Measurements from ENCODE around the gene FBXL16.

The FBXL16 gene

DNA sequence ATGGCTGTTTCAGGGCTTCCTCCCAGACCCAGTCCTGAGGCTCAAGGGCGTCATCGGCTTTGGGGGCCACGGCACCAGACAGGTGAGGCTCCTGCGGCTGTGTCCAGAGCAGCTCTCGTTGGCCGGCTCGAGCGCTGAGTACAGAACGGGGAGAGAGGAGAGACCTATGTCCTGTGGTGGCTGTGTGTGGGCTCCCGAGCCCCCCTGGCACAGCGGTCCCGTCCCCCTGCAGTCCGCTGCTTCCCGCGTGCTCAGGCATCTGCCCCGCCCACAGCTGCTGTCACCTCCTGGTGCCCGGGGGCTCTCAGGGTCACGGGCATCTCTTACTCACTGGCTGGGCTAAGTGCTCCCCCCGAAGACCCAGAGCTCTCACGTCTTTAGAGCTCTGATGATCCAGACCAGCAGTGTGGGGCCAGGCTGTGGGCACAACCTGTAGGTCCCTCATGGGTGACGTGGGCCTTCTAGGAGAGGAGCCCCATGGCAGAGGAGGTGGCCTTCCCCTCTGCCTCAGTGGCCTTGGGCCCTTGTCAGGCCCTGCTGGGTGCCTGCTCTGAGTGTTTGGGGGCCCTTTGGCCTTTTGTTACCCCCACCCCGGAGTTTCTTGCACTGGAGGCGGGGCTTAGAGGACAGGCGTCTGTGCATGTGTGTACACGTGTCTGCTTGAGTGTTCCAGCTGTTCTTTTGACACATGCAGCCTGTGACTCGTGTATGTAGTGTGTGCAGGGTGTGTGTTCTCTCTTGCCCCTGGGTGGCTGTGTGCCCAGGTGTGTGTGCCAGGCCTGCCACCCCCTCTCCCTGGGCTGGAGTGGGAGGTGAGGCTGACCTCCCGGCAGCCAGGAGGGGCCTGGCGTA lies 52.9 kb downstream of the FBXL16 start:
- TF ChIP-seq YY1 (IDR thresholded peaks at IDR 0.05; ENCODE audit: low read depth), result no peak
- no peak for TF ChIP-seq FOXM1 (IDR thresholded peaks at IDR 0.05; ENCODE audit: borderline replicate concordance, low read depth)
- TF ChIP-seq NFIC (IDR thresholded peaks at IDR 0.05), result no peak
- TF ChIP-seq EGR1 (IDR thresholded peaks at IDR 0.05), result no peak
- no peak for TF ChIP-seq ZBTB7A (IDR thresholded peaks at IDR 0.05; ENCODE audit: low read depth)
- no peak for TF ChIP-seq TCF12 (IDR thresholded peaks at IDR 0.05; ENCODE audit: low read depth)
- TF ChIP-seq, protein P1, sequence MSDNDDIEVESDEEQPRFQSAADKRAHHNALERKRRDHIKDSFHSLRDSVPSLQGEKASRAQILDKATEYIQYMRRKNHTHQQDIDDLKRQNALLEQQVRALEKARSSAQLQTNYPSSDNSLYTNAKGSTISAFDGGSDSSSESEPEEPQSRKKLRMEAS (IDR thresholded peaks at IDR 0.05), result no peak
- TF ChIP-seq, protein P2, sequence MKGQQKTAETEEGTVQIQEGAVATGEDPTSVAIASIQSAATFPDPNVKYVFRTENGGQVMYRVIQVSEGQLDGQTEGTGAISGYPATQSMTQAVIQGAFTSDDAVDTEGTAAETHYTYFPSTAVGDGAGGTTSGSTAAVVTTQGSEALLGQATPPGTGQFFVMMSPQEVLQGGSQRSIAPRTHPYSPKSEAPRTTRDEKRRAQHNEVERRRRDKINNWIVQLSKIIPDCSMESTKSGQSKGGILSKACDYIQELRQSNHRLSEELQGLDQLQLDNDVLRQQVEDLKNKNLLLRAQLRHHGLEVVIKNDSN (IDR thresholded peaks at IDR 0.05), result no peak

DNA sequence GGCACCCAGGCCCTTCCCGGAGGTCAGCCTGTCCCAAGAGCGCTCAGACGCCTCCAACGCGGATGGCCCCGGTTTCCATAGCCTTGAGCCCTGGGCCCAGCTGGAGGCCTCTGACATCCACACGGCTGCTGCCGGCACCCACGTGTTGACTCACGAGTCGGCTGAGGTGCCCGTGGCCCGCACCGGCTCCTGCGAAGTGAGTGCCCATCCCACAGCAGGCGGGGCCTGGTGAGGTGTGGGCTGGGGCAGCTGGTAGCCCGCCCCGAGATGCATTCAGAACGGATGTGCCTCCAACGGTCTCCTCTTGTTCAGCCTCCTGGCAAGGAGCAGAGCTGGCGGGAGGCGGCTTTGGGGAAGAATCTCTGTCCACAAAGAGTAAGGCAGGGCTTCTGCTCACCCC lies 53.8 kb downstream of the FBXL16 start:
- TF ChIP-seq ZBTB7A (IDR thresholded peaks at IDR 0.05; ENCODE audit: low read depth) (no peak), NFIC (IDR thresholded peaks at IDR 0.05) (no peak), YY1 (IDR thresholded peaks at IDR 0.05; ENCODE audit: low read depth) (no peak)
- TF ChIP-seq, protein P1 (IDR thresholded peaks at IDR 0.05), result no peak

DNA sequence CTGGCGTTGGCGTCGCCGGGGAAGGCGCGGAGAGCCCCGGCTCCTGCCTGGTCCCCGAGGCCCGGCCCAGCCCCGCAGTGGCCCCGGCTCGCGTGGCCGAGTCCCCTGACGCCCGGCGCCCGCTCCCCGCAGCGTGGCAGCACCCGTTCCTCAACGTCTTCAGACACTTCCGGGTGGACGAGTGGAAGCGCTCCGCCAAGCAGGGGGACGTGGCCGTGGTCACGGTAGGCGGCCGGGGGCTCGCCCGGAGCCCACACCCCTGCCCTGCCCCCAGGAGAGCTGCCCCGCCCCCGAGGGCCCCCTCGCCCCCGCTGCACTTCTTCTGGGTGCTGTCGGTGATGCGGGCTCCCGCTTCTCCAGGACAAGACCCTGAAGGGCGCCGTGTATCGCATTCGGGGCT lies 56.0 kb downstream of the FBXL16 start:
- no peak for TF ChIP-seq TCF12 (IDR thresholded peaks at IDR 0.05; ENCODE audit: low read depth)
- no peak for TF ChIP-seq CEBPB (IDR thresholded peaks at IDR 0.05)

DNA sequence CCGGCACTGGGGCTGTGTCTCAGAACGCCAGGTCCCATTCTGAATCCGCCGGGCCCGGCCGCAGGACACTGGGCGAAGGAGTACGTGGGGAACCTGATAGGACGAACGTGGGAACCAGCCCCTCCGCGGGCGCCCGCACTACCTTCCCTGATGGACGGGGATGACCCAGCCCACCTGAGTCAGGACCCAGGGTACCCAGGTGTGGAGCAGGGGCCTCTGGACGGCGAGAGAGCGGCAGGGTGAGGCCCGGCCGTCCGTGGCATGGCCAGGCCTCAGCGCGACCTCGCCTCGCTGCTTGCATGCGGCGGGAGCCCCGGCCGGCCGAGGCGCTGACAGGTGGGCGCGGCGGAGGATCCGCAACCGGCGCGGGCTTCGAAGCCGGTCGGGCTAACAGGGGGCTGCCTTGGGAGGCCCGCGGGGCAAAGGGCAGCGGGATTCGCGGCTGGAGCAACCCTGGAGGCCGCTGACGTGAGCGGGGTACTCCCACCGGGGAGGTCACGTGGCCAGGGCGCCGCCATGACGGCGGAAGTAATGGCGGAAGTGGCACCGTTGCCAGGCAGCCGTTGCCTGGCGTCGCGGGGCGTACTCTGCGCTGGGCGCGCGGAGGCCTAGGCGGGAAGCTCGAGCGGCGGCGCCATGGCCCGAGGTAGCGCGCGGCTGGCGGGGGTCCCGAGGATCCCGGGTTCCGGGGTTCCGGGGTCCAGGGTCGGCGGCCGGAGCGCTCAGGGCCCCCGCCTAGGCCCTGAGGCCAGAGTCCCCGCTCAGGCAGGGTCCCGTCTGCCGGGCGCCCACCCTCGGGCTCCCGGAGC lies 56.6 kb downstream of the FBXL16 start, which contains the start of gene WDR90:
WDR90 (plus strand) TSS at position 585 of the 809 bp plus-strand sequence; CDS start at position 637, 52 bp downstream.
- TF ChIP-seq CREB1 (IDR thresholded peaks at IDR 0.05; ENCODE audit: low read depth) (peak; percentile 64; the same call in 1 of the 2 replicates), EP300 (IDR thresholded peaks at IDR 0.05; ENCODE audit: borderline replicate concordance) (no peak), TCF12 (IDR thresholded peaks at IDR 0.05; ENCODE audit: low read depth) (no peak; the same call in 1 of the 2 replicates), FOXM1 (IDR thresholded peaks at IDR 0.05; ENCODE audit: borderline replicate concordance, low read depth) (no peak), YY1 (IDR thresholded peaks at IDR 0.05; ENCODE audit: low read depth) (peak; percentile 97), TAF1 (IDR thresholded peaks at IDR 0.05; ENCODE audit: low read depth) (peak; percentile 71), RAD21 (IDR thresholded peaks at IDR 0.05; ENCODE audit: low read depth) (no peak), CEBPB (IDR thresholded peaks at IDR 0.05) (no peak), ZBTB7A (IDR thresholded peaks at IDR 0.05; ENCODE audit: low read depth) (peak; percentile 77; the same call in 1 of the 2 replicates), EGR1 (IDR thresholded peaks at IDR 0.05) (0 out of 2 replicates have a peak, but pooled peaks have one; percentile 62), TEAD4 (IDR thresholded peaks at IDR 0.05) (no peak), NFIC (IDR thresholded peaks at IDR 0.05) (no peak)
- TF ChIP-seq, protein P1 (IDR thresholded peaks at IDR 0.05), result peak; percentile 85
- TF ChIP-seq, protein P2 (IDR thresholded peaks at IDR 0.05), result peak; percentile 99
- TF ChIP-seq, protein P3, sequence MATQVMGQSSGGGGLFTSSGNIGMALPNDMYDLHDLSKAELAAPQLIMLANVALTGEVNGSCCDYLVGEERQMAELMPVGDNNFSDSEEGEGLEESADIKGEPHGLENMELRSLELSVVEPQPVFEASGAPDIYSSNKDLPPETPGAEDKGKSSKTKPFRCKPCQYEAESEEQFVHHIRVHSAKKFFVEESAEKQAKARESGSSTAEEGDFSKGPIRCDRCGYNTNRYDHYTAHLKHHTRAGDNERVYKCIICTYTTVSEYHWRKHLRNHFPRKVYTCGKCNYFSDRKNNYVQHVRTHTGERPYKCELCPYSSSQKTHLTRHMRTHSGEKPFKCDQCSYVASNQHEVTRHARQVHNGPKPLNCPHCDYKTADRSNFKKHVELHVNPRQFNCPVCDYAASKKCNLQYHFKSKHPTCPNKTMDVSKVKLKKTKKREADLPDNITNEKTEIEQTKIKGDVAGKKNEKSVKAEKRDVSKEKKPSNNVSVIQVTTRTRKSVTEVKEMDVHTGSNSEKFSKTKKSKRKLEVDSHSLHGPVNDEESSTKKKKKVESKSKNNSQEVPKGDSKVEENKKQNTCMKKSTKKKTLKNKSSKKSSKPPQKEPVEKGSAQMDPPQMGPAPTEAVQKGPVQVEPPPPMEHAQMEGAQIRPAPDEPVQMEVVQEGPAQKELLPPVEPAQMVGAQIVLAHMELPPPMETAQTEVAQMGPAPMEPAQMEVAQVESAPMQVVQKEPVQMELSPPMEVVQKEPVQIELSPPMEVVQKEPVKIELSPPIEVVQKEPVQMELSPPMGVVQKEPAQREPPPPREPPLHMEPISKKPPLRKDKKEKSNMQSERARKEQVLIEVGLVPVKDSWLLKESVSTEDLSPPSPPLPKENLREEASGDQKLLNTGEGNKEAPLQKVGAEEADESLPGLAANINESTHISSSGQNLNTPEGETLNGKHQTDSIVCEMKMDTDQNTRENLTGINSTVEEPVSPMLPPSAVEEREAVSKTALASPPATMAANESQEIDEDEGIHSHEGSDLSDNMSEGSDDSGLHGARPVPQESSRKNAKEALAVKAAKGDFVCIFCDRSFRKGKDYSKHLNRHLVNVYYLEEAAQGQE (IDR thresholded peaks at IDR 0.05; ENCODE audit: low read depth), result no peak

DNA sequence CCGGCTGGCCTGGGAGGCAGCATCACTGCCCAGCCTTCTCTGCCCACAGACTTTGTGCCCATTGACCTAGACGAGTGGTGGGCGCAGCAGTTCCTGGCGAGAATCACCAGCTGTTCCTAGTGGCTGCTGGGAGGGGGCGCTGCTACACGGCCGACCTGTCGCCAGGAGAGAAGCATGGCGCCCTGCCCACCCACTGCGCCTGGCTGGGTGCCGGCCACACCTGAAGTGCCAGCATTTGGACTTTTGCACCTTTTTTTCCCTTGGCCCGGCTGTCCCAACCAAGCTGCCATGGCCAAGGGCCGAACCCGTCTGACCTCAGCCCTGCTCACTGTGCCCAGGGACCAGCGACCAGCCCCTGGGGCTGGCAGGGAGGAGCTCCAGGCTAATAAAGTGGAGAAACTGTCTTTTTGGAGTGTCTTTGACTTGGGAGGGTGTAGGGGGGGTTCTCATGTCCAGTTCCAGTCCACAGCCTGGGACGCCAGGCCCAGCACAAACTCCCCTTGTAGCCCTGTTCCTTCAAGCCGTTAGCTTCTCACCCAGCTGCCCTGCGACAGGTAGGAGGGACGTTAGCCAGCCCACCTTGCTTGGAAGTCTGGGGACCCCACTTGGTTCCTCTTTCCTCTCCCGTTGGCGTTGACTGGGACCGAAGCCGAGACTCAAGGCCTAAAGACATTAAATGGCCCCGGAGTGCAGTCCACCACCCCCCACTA lies 57.4 kb downstream of the FBXL16 start:
- TF ChIP-seq TAF1 (IDR thresholded peaks at IDR 0.05; ENCODE audit: low read depth) (no peak), CREB1 (IDR thresholded peaks at IDR 0.05; ENCODE audit: low read depth) (no peak), FOXM1 (IDR thresholded peaks at IDR 0.05; ENCODE audit: borderline replicate concordance, low read depth) (no peak), RAD21 (IDR thresholded peaks at IDR 0.05; ENCODE audit: low read depth) (peak; percentile 30; the same call in 1 of the 2 replicates), TCF12 (IDR thresholded peaks at IDR 0.05; ENCODE audit: low read depth) (no peak), ZBTB7A (IDR thresholded peaks at IDR 0.05; ENCODE audit: low read depth) (no peak), NFIC (IDR thresholded peaks at IDR 0.05) (peak; percentile 63), TEAD4 (IDR thresholded peaks at IDR 0.05) (no peak), YY1 (IDR thresholded peaks at IDR 0.05; ENCODE audit: low read depth) (peak; percentile 76)
- TF ChIP-seq, protein P1 (IDR thresholded peaks at IDR 0.05), result peak; percentile 50

Measured in Ishikawa (cell line).